Activated T-cell treated with anti-CD3 and anti-CD28 coated beads for 1 hour (primary cell): Measurements from ENCODE around the gene RSBN1.
"Not testable (repeated sequence)": the region's sequence is repeated elsewhere in the genome, so short reads cannot be mapped to it uniquely, and the experiment has no call there.

Source experiments
- DNase-seq: peaks from one replicate; pipeline ENCODE4 v3.0.0-alpha.2; 2020; ENCODE audit warnings: low read depth

The RSBN1 gene

DNA sequence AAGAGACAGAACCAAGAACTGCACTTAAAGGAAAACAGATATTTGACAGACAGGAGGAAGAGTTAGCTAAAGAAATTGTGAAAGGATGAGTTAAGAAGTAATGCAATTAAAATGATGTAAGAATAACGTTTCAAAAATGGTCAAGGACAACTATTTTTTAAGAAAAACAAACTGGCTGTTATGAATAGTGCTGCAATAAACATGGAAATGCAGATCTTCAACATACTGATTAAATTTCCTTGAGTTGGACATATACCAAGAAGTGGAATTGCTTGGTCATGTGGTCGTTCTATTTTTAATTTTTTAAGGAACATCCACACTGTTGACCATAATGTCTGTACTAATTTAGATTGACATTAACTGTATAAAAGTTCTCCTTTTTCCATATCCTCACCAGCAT is 29.9 kb downstream of the RSBN1 start:
- DNase-seq, result no peak

DNA sequence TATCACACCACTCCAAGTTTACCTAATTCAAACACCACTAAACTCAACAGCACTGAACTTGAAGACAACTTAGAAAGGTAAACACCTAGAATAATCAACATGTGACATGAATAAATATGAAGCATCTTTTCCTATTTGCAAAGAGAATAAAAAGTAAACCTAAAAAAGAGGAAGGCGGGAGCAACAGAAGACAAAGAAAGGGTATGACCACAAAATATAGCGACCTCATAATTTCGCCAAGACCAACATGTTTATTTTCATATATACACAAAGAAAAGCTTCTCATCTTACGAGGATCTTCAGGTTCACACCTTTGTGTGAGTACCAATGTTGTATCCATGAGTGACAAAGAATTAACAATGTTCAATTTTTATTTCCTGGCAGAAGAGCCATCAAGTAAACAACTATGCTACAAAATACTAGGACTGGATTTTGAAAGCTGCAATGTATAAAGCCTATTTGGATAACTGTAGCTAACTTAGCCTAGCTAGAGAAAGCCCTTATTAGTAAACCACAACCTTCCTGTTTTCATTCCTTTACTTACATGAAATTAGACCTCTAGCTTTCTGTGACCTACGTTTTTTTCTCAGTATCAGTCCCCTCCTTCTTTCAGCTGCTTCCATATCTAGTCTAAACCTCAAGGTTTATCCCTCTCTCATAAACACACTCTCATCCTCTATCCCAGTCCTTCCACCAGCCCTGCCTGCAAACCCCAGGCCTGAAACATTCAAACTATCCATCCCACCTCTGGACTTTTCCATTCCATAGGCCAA is 31.7 kb downstream of the RSBN1 start:
- DNase-seq, result no peak

DNA sequence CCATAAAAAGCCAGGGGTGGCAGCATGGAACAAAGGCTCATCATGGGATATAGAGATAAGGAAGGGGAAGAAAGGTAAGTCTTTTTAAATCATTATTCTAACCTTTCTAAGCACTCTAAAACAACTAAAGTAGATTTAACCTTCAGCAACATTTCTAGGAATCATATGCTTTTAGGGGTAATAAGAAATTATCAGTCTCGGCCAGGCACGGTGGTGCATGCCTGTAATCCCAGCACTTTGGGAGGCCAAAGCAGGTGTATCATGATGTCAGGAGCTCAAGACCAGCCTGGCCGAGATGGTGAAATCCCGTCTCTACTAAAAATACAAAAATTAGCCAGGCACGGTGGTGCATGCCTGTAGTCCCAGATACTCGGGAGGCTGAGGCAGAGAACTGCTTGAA is 32.7 kb downstream of the RSBN1 start:
- DNase-seq, result no peak

DNA sequence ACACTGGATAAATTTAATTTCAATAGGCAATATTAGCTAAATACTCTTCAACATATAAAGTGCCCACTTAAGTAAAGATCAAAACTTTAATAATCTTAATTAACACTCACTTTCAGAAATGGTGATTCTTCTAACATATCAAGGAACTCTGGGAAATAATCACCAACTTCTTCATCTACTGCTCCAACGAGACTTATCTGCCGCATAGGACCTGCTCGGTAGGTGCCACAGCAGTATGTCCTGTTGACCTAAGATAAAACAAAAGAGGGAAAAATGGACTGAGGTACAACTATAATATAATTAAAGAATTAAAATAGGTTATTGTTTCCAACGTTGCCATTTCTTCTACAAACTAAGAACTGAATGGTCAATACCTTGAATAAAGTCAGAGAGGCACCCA is 34.7 kb downstream of the RSBN1 start:
- DNase-seq, result no peak

DNA sequence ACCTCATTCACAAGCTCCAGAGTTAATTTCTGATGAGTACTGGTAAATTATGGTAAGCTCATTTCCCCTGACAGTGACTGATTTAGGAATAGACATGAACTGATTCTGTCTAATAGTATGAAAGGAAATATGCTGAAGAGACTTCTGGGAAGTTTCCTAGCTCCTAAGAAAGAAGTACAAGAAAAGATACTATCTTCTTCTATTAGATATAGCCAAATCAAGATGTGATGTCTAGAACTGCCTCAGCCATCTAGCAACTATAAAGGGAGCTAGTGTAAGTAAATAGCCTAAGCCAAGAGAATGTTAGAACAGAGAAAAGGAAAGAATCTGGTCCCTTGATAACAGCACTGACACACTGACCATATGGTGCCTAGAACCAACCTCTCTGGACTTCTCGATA is 42.2 kb downstream of the RSBN1 start:
- DNase-seq, result no peak

DNA sequence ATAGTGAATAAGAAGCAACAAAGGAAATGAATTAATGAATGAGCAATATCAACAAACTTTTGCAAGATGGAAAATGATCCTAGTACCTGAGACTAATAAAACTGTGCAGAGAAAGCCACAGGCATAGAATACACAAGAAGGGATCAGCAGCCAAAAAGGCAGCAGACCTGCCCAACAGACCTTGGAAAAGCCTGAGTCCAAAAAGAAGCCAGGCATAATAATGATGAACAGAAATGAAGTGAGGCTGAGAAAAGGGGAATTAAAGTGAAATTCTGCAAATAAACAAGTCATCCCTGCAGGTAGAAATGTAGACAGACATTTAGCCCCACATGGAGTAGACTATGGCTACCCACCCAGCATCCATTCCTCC is 42.7 kb downstream of the RSBN1 start:
- no peak for DNase-seq

DNA sequence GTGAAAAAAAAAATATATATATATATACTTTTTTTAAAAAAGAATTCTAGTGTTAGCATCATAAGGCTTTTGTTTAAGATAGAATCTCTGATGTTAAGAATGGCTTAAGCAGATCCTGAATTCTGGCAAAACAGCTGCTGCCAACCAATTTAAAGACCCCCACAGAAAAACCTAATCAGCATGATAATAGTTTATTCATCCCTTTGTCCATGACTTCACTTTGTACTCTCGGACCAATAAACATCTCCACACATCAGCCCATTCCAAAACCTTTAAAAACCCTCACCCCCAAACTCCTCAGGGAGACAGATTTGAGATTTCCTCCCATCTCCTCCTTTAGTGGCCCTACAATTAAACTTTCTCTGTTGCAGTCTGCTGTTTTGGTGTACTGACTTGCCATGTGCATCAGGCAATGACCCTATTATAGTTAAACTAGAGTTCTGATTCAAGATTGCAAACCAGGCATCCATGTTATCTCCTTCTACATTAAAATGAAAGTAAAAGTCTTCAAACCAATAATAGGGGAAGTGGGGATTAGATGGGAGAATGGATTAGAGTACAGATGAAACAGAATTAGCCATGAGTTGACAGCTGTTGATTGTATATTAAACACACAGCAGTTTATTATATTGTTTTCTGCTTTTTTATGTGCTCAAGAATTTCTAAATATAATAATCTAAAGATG is 43.2 kb downstream of the RSBN1 start:
- DNase-seq, result no peak

DNA sequence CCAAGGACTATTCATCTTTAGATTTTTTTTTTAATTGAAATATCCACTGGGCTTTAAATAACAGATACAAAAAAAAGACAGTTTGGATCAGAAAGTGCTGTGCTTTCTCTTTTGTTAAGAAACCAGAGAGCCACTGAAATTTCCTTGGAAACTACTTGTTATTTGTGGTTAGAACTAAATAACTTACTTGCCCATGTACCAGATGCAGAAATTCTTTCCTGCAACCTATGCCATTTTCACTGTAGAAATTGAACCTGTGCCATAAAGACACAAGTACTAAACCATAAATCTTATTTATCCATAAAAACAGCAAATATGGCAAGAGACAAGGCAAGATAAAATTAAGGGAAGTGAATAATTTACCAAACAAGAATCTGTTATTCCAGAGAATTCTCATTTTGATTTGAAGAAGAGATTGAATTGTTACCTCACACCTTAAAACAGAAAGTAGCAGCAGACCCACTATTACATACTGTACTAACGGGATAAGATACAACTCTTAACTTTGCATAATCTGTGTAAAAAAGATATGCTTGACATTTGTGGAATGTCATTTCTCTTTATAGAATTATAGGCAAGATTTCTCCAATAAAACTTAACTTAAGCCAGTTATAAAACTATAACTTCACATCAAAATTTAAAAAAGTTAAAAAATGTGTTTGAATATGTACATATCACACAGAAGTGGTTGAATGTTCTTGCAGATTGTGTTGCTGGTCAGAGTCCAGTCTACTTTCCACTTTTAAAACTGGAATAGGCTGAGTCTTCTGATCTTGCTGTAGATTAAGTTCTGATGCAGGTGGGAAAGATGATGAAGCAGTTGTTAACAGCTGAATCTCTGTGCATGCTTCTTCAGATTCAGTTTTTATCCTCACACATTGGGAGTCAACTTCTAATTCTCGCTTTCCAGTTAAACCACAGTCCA is 46.7 kb downstream of the RSBN1 start:
- DNase-seq, result no peak

DNA sequence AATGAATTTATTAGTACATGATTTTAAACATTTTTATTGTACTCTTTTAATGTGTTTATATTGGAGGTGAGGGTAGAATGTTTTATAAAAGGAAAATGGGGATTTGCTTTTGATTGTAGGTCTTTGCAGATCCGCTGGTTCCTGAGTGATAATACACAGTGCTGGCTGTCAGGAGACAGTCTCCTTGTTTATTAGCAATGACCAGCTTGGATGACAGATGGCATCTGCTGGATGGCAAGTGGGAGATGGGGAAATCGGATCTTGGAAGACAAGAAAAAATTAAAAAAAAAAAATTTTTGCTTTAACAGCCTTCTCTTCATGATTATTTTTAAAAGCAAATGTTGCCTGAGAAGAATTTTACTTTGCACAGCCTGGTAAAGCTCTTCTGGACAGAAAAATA is 48.6 kb downstream of the RSBN1 start:
- DNase-seq, result no peak

DNA sequence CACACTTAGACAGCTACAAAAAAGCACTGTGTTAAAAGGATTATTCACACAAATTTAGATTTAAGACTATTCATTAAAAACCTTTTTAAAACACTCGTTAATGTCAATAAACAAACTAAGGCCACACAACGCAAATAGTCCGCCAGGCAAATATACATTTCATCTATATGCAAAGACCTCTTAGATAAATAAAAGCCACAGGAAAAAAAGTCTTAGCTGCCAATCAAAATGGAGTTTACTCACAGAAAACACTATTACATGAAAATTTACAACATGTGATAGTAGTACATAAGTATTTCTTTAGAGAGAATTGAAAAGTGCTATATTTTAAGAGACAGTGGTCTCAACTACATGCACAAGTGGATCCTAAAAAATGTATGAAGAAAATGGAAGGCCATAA is 50.3 kb downstream of the RSBN1 start:
- no peak for DNase-seq

DNA sequence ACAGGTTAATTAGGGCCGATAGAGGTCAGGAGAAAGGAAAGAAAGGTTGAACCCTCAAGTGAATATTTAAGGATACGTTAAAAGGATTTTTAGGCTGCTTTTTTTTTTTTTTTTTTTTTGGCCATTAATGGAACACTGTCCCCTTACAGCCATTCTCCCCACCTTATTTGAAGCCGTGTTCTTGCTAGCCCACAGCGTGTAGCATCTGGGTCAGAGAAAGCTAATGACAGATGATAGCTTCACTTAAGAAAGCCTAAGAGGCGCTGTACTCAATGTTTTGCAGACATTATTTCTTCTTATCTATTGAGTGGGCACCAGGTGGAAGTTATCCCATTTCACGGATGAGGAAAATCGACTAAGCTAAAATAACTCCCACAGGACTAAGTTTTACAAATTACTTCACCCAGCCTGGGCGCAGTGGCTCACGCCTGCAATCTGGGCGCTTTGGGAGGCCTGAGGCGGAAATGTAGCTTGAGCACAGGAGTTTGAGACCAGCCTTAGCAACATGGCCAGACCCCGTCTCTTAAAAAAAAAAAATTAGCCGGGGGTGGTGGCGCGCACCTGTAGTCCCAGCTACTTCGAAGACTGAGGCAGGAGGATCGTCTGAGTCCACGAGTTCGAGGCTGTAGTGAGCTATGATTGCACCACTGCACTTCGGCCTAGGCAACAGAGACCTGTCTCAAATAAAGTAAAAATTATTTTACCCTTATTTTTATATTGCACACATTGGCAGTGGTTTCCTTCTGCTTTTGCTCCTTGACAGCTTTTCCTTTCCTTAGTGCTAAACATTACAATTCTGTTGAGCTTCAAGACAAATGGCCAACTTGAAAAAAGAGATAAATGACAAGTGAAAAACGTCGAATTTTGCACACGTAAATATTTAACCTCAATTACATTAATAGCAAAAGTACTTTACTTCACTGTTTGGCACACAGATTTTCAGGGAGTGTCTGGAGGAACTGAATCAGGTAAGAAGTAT is 51.9 kb downstream of the RSBN1 start:
- no peak for DNase-seq

DNA sequence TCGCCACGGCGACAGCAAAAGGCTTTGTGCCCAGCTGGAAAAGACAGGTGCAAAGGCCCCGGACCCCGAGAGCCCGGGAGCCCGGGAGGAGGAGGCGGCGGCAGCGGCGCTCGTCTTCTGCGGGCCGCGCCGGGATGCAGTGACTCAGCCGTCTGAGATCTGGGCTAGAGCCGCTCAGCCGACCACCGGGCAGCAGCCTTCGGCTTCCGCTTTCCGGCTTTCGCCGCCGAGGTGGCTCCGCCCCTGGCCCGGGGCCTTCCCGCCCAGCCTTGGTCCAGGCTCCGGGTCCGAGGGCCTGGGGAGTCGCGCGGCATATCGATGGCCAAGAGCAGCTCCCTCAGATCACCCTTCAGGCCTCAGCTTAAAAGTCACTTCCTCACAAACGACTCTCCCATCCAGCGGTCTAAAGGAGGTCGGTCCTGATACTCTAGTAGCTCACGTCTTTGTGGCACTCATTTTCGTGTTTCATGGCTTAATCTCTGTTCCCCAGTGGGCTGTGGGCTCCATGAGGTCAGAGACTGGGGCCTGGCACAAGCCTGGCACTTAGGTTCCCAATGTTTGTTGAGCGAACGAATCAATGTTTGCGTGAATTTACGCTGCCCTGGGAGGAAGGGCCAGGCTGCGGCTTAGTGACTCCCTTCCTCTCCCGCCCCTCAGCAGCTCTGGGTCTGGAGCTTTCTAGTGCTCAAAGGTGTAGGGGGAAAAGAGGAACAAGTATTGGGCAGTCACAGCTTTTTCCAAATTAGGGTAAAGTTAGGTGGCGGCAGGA is 52.8 kb downstream of the RSBN1 start, which contains the start of gene PHTF1:
Gene PHTF1 (minus strand): TSS at position 154 of the 769 bp plus-strand sequence. CDS start 783 bp downstream, outside the sequence.
- DNase-seq, result peak; percentile 33

DNA sequence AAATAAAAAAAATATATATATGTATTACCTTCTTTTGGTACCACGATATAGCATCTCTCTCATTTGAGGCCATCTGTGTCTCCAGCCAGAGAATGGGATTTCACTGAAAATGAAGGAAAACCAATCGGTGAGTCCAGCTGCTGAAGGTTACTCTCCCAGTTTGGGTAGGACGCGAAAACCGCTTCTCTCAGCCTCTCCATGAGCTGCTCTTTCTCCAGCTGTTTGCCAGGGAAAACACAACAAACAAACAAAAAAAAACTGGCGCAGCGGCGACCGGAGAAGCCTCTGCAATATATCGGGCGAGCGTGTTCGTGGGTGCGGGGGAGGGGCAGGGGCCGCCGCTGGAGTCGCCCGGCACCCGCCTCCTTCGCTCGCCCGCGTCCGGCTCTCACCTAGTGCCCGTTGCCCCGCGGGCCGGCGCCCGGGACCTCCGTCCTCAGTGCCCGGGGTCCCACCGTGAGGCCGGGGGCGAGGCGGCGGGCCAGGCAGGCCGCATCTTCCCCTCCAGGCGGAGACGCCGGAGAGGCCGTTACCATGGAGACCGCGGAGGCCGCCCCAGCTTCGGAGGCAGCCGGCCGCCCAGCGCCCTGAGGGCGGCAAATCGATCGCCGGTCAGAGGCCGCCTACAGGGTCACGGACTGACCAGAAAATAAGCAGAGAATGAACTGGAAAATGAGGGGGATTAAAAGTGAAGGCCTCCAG is 53.5 kb downstream of the RSBN1 start:
- peak; percentile 24 for DNase-seq

DNA sequence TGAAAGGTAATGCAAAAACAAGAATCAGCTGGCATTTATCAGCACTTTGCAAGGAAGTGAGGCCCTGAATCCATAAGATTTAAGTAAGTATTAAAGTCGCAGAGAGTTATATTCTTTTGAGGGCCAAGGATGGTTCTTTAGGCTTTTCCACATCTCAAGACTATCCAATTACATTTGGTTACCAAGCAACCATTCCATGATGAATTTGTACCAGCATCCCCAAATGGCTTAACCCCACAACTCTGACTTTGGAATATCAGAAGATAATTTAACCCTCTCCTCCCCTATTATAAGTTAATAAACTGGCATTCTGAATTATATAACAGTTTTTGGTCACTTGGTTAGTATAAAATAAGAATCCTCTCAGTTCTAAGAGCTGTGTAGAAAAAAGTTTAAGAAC is 55.8 kb downstream of the RSBN1 start:
- no peak for DNase-seq

DNA sequence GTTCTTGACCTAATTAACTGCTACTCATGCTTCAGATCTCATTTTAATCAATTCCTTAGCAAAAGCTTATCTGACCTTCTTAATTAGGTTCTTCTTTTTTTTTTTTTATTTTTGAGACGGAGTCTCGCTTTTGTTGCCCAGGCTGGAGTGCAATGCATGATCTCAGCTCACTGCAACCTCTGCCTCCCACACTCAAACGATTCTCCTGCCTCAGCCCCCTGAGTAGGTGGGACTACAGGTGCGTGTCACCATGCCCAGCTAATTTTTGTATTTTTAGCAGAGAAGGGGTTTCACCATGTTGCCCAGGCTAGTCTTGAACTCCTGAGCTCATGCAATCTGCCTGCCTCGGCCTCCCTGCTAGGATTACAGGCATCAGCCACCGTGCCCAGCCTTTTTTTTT is 58.9 kb downstream of the RSBN1 start:
- DNase-seq, result not testable (repeated sequence)

DNA sequence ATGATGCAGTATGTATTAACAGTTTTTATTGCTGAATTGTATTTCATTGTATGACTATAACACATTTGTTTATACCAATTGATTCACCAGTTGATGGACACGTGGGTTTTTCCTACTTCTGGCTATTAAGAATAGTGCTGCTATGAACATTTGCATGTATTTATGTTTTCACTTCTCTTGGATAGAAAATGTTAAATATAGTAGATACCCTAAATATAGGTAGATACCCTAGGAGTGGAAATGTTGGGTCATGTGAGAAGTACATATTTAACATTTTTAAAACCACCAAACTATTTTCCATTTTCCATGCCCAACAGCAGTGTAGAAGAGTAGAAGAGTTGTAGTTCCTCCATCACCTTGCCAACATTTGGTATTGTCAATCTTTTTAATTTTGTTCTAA is 60.8 kb downstream of the RSBN1 start:
- no peak for DNase-seq

DNA sequence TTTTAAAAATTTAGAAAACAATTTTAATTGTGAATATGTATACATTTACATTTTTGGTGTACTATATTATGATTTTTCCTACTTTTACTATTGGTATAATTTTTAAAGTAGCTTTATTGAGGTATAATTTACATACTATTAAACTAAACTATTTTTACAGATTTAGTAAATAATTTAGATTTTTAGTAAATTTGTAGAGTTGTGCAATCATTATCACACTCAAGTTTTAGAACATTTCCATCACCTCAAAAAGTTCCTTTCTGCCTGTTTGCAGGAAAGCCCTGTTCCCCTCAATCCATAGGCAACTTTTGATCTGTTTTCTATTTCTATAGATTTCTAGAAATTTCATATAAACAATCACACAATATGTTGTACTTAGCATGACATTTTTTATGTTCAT is 61.2 kb downstream of the RSBN1 start:
- DNase-seq, result no peak

DNA sequence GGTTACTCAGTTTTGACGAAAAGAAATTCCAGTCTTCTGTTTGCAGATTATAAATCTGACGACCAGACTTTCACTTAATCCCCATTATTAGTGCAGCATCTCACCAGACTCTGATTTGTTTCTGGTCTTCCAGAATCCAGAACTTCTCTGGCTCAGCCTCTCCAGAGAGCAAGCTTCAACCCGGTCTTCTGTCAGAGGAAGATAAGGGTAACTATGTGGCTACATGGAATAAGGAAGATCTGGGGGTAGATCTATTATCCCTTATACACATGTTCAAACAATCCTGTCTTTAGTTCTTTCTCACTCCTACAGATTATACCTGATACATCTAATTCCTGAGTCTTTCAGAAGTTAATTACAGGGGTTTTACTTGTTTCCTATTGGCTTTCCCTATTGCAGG is 62.9 kb downstream of the RSBN1 start:
- DNase-seq, result no peak

DNA sequence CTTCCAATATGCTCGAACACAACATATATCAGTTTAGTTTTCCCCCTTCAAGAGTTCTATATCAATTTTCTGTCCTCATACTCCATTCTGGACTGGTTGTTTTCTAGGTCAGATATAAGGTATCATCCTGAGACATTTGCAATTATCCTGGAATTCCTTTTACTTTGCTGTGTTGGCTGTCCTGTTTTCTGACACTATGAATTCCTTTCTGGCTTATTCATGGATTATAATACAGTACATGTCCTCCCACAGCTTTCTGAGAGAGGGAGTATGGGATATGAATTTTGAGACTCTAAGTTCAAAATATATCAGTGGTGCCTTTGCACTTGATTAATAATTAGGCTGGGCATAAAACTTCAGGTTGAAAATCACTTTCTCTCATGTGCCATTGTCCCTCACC is 64.9 kb downstream of the RSBN1 start:
- DNase-seq, result no peak

DNA sequence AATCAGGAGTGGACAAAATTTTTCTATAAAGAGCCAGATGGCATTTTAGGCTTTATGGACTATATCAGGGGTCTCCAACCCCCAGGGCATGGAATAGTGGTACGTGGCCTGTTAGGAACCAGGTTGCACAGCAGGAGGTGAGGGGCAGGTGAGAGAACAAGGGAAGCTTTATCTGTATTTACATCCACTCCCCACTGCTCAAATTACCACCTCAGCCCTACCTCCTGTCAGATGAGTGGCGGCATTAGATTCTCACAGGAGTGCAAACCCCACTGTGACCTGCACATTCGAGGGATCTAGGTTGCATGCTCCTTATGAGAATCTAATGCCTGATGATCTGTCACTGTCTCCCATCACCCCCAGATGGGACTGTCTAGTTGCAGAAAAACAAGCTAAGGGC is 66.9 kb downstream of the RSBN1 start:
- DNase-seq, result no peak
